Measurements from ENCODE around the gene TMEM125. TPM values are rescaled to one million over a fixed set of nuclear protein-coding genes. Genes with fewer than 3 reads are reported as not detected.

TMEM125 gene
- total RNA-seq, 1 experiment from 2014 or later = 3.1 TPM

GRCh38 chr1:43315963-43316737 lies 46.4 kb downstream of the TMEM125 start:
- no peaks in the 10 kb centered on the region for H3K9me3 Mint-ChIP-seq (ENCODE audit: unreplicated experiment)
- TF ChIP-seq CTCF (IDR thresholded peaks at IDR 0.05; ENCODE audit: unreplicated experiment) = no peak
- no peak overlapping the region for H3K27ac Mint-ChIP-seq (ENCODE audit: low read depth, unreplicated experiment)
- ChIA-PET POLR2A (interaction anchor here (0.6 kb wide), 1 partner anchor 40 kb away, joined by 4 read pairs; no protein-coding TSS in a partner anchor), CTCF (interaction anchor here (0.6 kb wide), 1 partner anchor 31 kb away, joined by 6 read pairs; the partner anchor contains the start of gene C1orf210)
- no TSS peak for BruUV-seq (replicated peaks)
- H3K4me1 Mint-ChIP-seq (ENCODE audit: insufficient read depth, unreplicated experiment) = no peaks in the 10 kb centered on the region
- no peaks in the 10 kb centered on the region for H3K36me3 Mint-ChIP-seq (ENCODE audit: insufficient read depth, unreplicated experiment)
- no peak overlapping the region for H3K4me3 Mint-ChIP-seq (ENCODE audit: unreplicated experiment)
- DNase-seq (ENCODE audit: unreplicated experiment) = no peak
- H3K27me3 Mint-ChIP-seq (ENCODE audit: insufficient read depth, unreplicated experiment) = no peaks in the 10 kb centered on the region
- intact Hi-C loops (cut with micrococcal nuclease) = no loop called here

GRCh38 chr1:43316738-43317520 lies 47.1 kb downstream of the TMEM125 start:
- ChIA-PET POLR2A (no interaction called here), CTCF (interaction anchor here (0.6 kb wide), 2 partner anchors 31 to 127 kb away, joined by 4 to 6 read pairs; partner anchors contain the start of gene C1orf210)
- Mint-ChIP-seq H3K4me1 (ENCODE audit: insufficient read depth, unreplicated experiment) (no peaks in the 10 kb centered on the region), H3K4me3 (ENCODE audit: unreplicated experiment) (no peak overlapping the region), H3K36me3 (ENCODE audit: insufficient read depth, unreplicated experiment) (no peaks in the 10 kb centered on the region), H3K27ac (ENCODE audit: low read depth, unreplicated experiment) (no peak overlapping the region), H3K9me3 (ENCODE audit: unreplicated experiment) (no peaks in the 10 kb centered on the region), H3K27me3 (ENCODE audit: insufficient read depth, unreplicated experiment) (no peaks in the 10 kb centered on the region)
- BruUV-seq (replicated peaks) = no TSS peak
- TF ChIP-seq CTCF (IDR thresholded peaks at IDR 0.05; ENCODE audit: unreplicated experiment) = no peak
- DNase-seq (ENCODE audit: unreplicated experiment) = no peak
- intact Hi-C loops (cut with micrococcal nuclease) = no loop called here

GRCh38 chr1:43317817-43318471 lies 48.2 kb downstream of the TMEM125 start:
- Mint-ChIP-seq H3K27me3 (ENCODE audit: insufficient read depth, unreplicated experiment) (no peaks in the 10 kb centered on the region), H3K4me3 (ENCODE audit: unreplicated experiment) (no peak overlapping the region), H3K4me1 (ENCODE audit: insufficient read depth, unreplicated experiment) (no peaks in the 10 kb centered on the region), H3K36me3 (ENCODE audit: insufficient read depth, unreplicated experiment) (no peaks in the 10 kb centered on the region), H3K9me3 (ENCODE audit: unreplicated experiment) (no peaks in the 10 kb centered on the region), H3K27ac (ENCODE audit: low read depth, unreplicated experiment) (peak overlapping the region; percentile 46)
- intact Hi-C loops (cut with micrococcal nuclease) = no loop called here
- no peak for TF ChIP-seq CTCF (IDR thresholded peaks at IDR 0.05; ENCODE audit: unreplicated experiment)
- no TSS peak for BruUV-seq (replicated peaks)
- DNase-seq (ENCODE audit: unreplicated experiment) = no peak
- ChIA-PET POLR2A (no interaction called here), CTCF (no interaction called here)

- BruUV-seq (replicated peaks) = no TSS peak
- no peak for DNase-seq (ENCODE audit: unreplicated experiment)
- intact Hi-C loops (cut with micrococcal nuclease) = no loop called here
- Mint-ChIP-seq H3K9me3 (ENCODE audit: unreplicated experiment) (no peaks in the 10 kb centered on the region), H3K36me3 (ENCODE audit: insufficient read depth, unreplicated experiment) (no peaks in the 10 kb centered on the region), H3K4me3 (ENCODE audit: unreplicated experiment) (no peak overlapping the region), H3K27ac (ENCODE audit: low read depth, unreplicated experiment) (no peak overlapping the region), H3K27me3 (ENCODE audit: insufficient read depth, unreplicated experiment) (no peaks in the 10 kb centered on the region), H3K4me1 (ENCODE audit: insufficient read depth, unreplicated experiment) (no peaks in the 10 kb centered on the region)
- TF ChIP-seq CTCF (IDR thresholded peaks at IDR 0.05; ENCODE audit: unreplicated experiment) = no peak
- POLR2A ChIA-PET = no interaction called here
- CTCF ChIA-PET = no interaction called here
Measured at GRCh38 chr1:43318831-43319230, 49.0 kb downstream of the TMEM125 start.

Data from MCF 10A (cell line).